Smooth muscle cell (in vitro differentiated cells): Measurements from ENCODE around the gene QKI. TPM values are rescaled to one million over a fixed set of nuclear protein-coding genes. Genes with fewer than 3 reads are reported as not detected.

Experiments
- DNase-seq: peaks from one replicate; lab custom pipeline; 2025; ENCODE audit not compliant: unreplicated experiment; lab: John Stamatoyannopoulos, UW
- H2AFZ ChIP-seq: fragments of 200-600 bp; sonication (generic); 2 replicates; pipeline ENCODE4 v1.6.0; 2016; ENCODE audit warnings: antibody characterized with exemption, low read depth, mild to moderate bottlenecking
- H3F3A ChIP-seq: fragments of 200-600 bp; sonication (generic); 2 replicates; pipeline ENCODE4 v1.6.0; 2017; ENCODE audit warnings: antibody characterized with exemption, low read depth
- H3K27ac ChIP-seq: fragments of 200-600 bp; sonication (generic); 2 replicates; pipeline ENCODE4 v1.5.1; 2016; ENCODE audit warnings: low read depth, mild to moderate bottlenecking
- H3K27me3 ChIP-seq: fragments of 200-600 bp; sonication (generic); 2 replicates; pipeline ENCODE4 v1.6.1; 2016; ENCODE audit warnings: low read depth, mild to moderate bottlenecking
- H3K36me3 ChIP-seq: fragments of 200-600 bp; sonication (generic); 2 replicates; pipeline ENCODE4 v1.5.1; 2016; ENCODE audit warnings: low read depth
- H3K4me1 ChIP-seq: fragments of 200-600 bp; sonication (generic); 2 replicates; pipeline ENCODE4 v1.5.1; 2016; ENCODE audit warnings: low read depth
- H3K4me2 ChIP-seq: fragments of 200-600 bp; sonication (generic); 2 replicates; pipeline ENCODE4 v1.6.0; 2016; ENCODE audit warnings: mild to moderate bottlenecking
- H3K4me3 ChIP-seq: fragments of 200-600 bp; sonication (generic); 2 replicates; pipeline ENCODE4 v1.5.1; 2016; ENCODE audit warnings: mild to moderate bottlenecking
- H3K79me2 ChIP-seq: fragments of 200-600 bp; sonication (generic); 2 replicates; pipeline ENCODE4 v1.6.0; 2016; ENCODE audit warnings: low read depth, mild to moderate bottlenecking
- H3K9ac ChIP-seq: fragments of 200-600 bp; sonication (generic); 2 replicates; pipeline ENCODE4 v1.6.0; 2016; ENCODE audit warnings: low read depth
- H3K9me3 ChIP-seq: fragments of 200-600 bp; sonication (generic); replicated peaks from 2 replicates; pipeline ENCODE4 v1.5.1; 2016; ENCODE audit warnings: low read depth
- H4K20me1 ChIP-seq: fragments of 200-600 bp; sonication (generic); 2 replicates; pipeline ENCODE4 v1.6.0; 2016; ENCODE audit warnings: low read depth
- WGBS: methylation state at CpG from one replicate; pipeline ENCODE4 v1.1.7; 2016; ENCODE audit warnings: low lambda C conversion rate; 5-methylcytosine and 5-hydroxymethylcytosine counted together
- polyA plus RNA-seq: library from polyadenylated mRNA; unstranded; fragments of >200 nt; fragmentation: Nextera tagmentation; extraction: Ambion mirVana; gene quantifications from 2 replicates; pipeline ENCODE4 v1.2.1, GENCODE V29; 2016
- total RNA-seq: library from RNA; depleted of rRNA; stranded (reverse); fragments of >200 nt; gene quantifications from 2 replicates; pipeline ENCODE4 v1.2.3, GENCODE V29; 2014
- TF ChIP-seq, protein P1 (sequence below): fragments of 200-600 bp; sonication (generic); IDR thresholded peaks from 2 replicates; pipeline ENCODE4 v1.5.1; 2017; ENCODE audit warnings: borderline replicate concordance, mild to moderate bottlenecking, antibody characterized with exemption; ENCODE audit not compliant: insufficient read depth, poor library complexity, severe bottlenecking

Gene QKI
- total and polyA plus RNA-seq, 2 experiments from 2014 or later = 65.1 to 162 TPM

DNA sequence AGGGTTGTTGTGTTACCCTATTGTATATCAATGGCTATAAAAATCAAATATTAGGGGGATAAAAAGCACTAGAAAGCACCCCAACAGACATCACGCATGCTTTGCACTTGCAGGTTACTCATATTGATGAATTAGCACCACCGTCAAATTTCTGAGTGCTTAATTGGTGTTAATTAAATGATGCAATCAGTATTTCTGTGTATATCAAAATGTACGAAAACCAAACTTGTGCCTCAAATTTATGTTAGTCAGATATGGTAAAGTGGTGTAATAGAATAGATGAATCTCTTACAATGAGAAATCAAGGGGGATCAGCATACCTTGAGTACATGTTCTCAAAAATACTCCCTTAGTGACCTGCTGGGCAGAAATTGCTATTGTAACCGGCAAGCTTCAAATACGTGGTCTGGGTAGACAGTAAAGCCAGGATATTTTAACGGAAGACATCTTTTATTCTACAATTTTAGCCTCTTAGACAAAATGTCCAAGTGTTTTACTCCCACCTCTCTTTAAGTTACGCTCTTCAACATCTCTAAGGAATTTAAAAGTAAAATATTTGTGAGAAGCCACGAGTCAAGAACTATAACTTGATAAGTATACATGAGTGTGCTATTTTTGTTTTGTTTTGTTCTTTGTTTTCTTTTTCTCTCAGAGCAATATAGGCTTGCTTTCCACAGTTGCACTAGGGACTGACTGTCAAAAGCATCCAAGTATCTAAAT, 166.0 kb downstream of the QKI start:
- no peaks in the 10 kb centered on the region for H3K79me2 ChIP-seq
- no peak overlapping the region for H3K4me2 ChIP-seq
- no peak overlapping the region for H2AFZ ChIP-seq
- peaks cover 8% of the 10 kb centered on the region for H3K4me1 ChIP-seq
- H3K4me3 ChIP-seq = no peak overlapping the region
- no peak overlapping the region for H3K27ac ChIP-seq
- no peak overlapping the region for H3K9ac ChIP-seq
- no peaks in the 10 kb centered on the region for H4K20me1 ChIP-seq
- 89% methylated on average over 8 of the region's 8 CpGs for WGBS
- H3K27me3 ChIP-seq = no peaks in the 10 kb centered on the region
- H3F3A ChIP-seq = peaks cover 2% of the 10 kb centered on the region
- DNase-seq = no peak
- TF ChIP-seq, protein P1, sequence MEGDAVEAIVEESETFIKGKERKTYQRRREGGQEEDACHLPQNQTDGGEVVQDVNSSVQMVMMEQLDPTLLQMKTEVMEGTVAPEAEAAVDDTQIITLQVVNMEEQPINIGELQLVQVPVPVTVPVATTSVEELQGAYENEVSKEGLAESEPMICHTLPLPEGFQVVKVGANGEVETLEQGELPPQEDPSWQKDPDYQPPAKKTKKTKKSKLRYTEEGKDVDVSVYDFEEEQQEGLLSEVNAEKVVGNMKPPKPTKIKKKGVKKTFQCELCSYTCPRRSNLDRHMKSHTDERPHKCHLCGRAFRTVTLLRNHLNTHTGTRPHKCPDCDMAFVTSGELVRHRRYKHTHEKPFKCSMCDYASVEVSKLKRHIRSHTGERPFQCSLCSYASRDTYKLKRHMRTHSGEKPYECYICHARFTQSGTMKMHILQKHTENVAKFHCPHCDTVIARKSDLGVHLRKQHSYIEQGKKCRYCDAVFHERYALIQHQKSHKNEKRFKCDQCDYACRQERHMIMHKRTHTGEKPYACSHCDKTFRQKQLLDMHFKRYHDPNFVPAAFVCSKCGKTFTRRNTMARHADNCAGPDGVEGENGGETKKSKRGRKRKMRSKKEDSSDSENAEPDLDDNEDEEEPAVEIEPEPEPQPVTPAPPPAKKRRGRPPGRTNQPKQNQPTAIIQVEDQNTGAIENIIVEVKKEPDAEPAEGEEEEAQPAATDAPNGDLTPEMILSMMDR = no peak
- no peaks in the 10 kb centered on the region for H3K9me3 ChIP-seq
- H3K36me3 ChIP-seq = no peaks in the 10 kb centered on the region

DNA sequence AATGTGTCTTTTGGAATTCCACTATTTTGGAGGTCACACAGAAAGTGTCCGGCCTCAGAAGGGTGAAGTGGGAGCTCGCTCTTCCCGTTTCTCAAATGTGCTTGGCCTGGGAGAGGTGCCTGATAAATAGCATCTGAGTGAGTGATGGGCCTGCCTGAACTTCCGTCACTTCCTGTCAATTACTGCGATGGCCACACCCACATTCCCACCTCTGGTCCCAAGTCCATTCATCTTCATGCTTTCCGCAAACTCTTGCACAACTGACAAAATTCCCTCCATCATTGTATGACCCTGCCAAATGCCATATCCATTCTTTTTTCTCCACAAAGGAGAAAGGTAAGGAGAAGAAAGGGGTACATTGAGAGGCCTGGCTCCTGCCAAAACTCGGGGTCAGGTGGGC, 169.0 kb downstream of the QKI start:
- Histone ChIP-seq H3K79me2 (no peaks in the 10 kb centered on the region), H2AFZ (no peak overlapping the region), H3K9me3 (no peaks in the 10 kb centered on the region), H3K27ac (no peak overlapping the region), H3F3A (peaks cover 6% of the 10 kb centered on the region), H4K20me1 (no peaks in the 10 kb centered on the region), H3K4me3 (no peak overlapping the region), H3K36me3 (no peaks in the 10 kb centered on the region), H3K4me1 (peaks cover 8% of the 10 kb centered on the region), H3K4me2 (no peak overlapping the region), H3K9ac (no peak overlapping the region), H3K27me3 (no peaks in the 10 kb centered on the region)
- 93% methylated on average over 7 of the region's 7 CpGs for WGBS
- DNase-seq = no peak
- TF ChIP-seq, protein P1 = no peak

DNA sequence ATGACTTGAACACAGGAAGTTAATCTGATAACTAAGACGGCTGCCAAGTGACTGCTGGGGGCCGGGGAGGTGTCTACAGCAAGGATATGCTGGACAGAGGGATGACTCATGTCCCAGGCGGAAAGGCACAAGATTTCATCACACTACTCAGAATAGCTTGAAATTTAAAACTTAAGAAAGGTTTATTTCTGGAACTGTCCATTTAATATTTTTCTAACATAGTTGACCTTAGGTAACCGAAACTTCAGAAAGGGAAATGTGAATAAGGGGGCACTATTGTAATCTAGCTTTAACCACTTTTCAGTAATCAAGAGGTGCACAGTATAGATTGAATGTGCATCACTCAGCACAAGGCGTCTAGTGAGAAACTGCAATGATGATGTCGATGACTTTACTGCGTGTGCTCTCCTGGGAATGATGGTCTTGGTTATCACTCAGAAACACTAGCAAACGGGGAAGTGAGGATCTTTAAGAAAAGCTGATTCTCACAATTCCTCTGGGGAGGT, 171.5 kb downstream of the QKI start:
- peaks cover 6% of the 10 kb centered on the region for H3F3A ChIP-seq
- DNase-seq = no peak
- peak overlapping the region; percentile 55 for H3K4me2 ChIP-seq
- no peak overlapping the region for H3K4me3 ChIP-seq
- no peaks in the 10 kb centered on the region for H3K36me3 ChIP-seq
- no peaks in the 10 kb centered on the region for H3K79me2 ChIP-seq
- TF ChIP-seq, protein P1 = no peak
- no peak overlapping the region for H3K9ac ChIP-seq
- WGBS = 20% methylated on average over 8 of the region's 8 CpGs
- H2AFZ ChIP-seq = no peak overlapping the region
- H3K27ac ChIP-seq = peak overlapping the region; percentile 57
- H3K9me3 ChIP-seq = no peaks in the 10 kb centered on the region
- no peaks in the 10 kb centered on the region for H4K20me1 ChIP-seq
- no peaks in the 10 kb centered on the region for H3K27me3 ChIP-seq
- H3K4me1 ChIP-seq = no peaks in the 10 kb centered on the region

DNA sequence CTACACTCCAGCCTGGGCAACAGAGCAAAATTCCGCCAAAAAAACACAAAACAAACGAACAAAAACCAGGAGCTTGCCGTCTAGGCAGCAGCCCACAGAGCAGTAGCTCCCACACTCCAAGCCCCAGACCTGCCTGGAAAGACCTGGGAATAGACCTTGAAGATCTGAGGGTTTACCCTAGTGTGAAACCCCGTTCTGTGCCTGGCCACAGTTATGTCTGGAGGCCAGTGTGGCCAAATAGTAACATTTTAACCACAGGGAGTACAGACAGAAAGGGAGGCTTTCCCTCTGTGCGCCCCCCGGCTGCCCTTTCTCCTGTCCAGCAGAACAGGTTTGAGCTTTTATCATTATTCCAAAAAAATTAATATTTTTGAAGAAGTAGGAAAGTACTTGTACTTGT, 172.4 kb downstream of the QKI start:
- no peak overlapping the region for H3K9ac ChIP-seq
- no peak overlapping the region for H3K4me3 ChIP-seq
- no peak overlapping the region for H3K27ac ChIP-seq
- H3K9me3 ChIP-seq = no peaks in the 10 kb centered on the region
- no peak for DNase-seq
- H4K20me1 ChIP-seq = no peaks in the 10 kb centered on the region
- no peaks in the 10 kb centered on the region for H3K79me2 ChIP-seq
- no peak overlapping the region for H3K4me2 ChIP-seq
- no peaks in the 10 kb centered on the region for H3K4me1 ChIP-seq
- H3K27me3 ChIP-seq = no peaks in the 10 kb centered on the region
- H3K36me3 ChIP-seq = no peaks in the 10 kb centered on the region
- WGBS = 91% methylated on average over 6 of the region's 6 CpGs
- H3F3A ChIP-seq = peaks cover 6% of the 10 kb centered on the region
- TF ChIP-seq, protein P1 = no peak
- no peak overlapping the region for H2AFZ ChIP-seq
